HCT116 (cell line): Measurements from ENCODE around the gene ZWILCH. TPM values are rescaled to one million over a fixed set of nuclear protein-coding genes. Genes with fewer than 3 reads are reported as not detected.

Experiments
- ATAC-seq: fragments of 200-7000 bp; cut with Tn5 transposase; 2 replicates; pipeline ENCODE4 v1.9.1; 2020; ENCODE audit warnings: mild to moderate bottlenecking, moderate library complexity
- BruUV-seq: library from RNA; stranded (reverse); fragments of 400-500 nt; replicated peaks from 2 replicates; lab custom pipeline; 2021; lab: Mats Ljungman, UMichigan
- CTCF ChIA-PET: fragments of 300-600 bp; sonication (Branson Sonifier 250); formaldehyde crosslinking; loops from one replicate; lab custom pipeline; 2021; ENCODE audit warnings: antibody characterized with exemption; lab: Charles Lee
- POLR2A ChIA-PET: fragments of 300-600, 350-600 bp; sonication (Branson Sonifier 250); formaldehyde crosslinking; loops from one replicate; lab custom pipeline; 2021; ENCODE audit warnings: antibody characterized with exemption; lab: Charles Lee
- RAD21 ChIA-PET, 2 experiments: fragments of 300-600 bp; sonication (Branson Sonifier 250); formaldehyde crosslinking; loops; one replicate each; lab custom pipeline; 2023; ENCODE audit warnings: low total read pairs in 2 of 2; ENCODE audit not compliant: uncharacterized antibody in 2 of 2, unreplicated experiment in 2 of 2, low non-redundant PET in 1 of 2; lab: Charles Lee
- DNase-seq: peaks from one replicate; pipeline ENCODE4 v3.0.0-alpha.2; 2010; ENCODE audit warnings: low read depth, low spot score
- H2AFZ ChIP-seq: fragments of 200-600 bp; shearing (Covaris generic), sonication (generic); 2 replicates; pipeline ENCODE4 v1.6.1; 2017; ENCODE audit warnings: low read depth, mixed run types, mixed read lengths, antibody characterized with exemption, low read length; ENCODE audit not compliant: poor library complexity, severe bottlenecking
- H3K27ac ChIP-seq: 2 replicates; pipeline ENCODE4 v1.5.1; 2012; ENCODE audit warnings: low read depth, low read length
- H3K27me3 ChIP-seq: fragments of 200-600 bp; sonication (generic); 2 replicates; pipeline ENCODE4 v1.6.1; 2016; ENCODE audit warnings: mixed run types, low read length, mixed read lengths; ENCODE audit not compliant: insufficient read depth
- H3K36me3 ChIP-seq, 2 experiments: fragments of 200-500 bp in 1 of 2; fragments of 200-600 bp in 1 of 2; sonication (Bioruptor generic) in 1 of 2; sonication (generic) in 1 of 2; 2 replicates each; pipeline versions ENCODE4 v1.5.1 to v1.6.1; 2014 to 2016; ENCODE audit warnings: low read length in 2 of 2, inconsistent platforms in 1 of 2, mixed read lengths in 1 of 2, mixed run types in 1 of 2; ENCODE audit not compliant: insufficient read depth in 2 of 2, control insufficient read depth in 1 of 2
- H3K4me1 ChIP-seq, 2 experiments: fragments of 200-600 bp in 1 of 2; sonication (generic) in 1 of 2; 2 replicates each; pipeline versions ENCODE4 v1.5.1 to v1.6.1; 2012 to 2017; ENCODE audit warnings: low read length in 2 of 2, inconsistent platforms in 1 of 2, mild to moderate bottlenecking in 1 of 2, mixed read lengths in 1 of 2, mixed run types in 1 of 2, moderate library complexity in 1 of 2; ENCODE audit not compliant: insufficient read depth in 2 of 2, control insufficient read depth in 1 of 2
- H3K4me2 ChIP-seq: fragments of 200-600 bp; sonication (generic); 2 replicates; pipeline ENCODE4 v1.6.1; 2017; ENCODE audit warnings: mixed run types, low read length, mixed read lengths
- H3K4me3 ChIP-seq, 2 experiments: fragments of 200-600 bp in 1 of 2; sonication (generic) in 1 of 2; replicated peaks in 1 of 2; 2 replicates each; pipeline ENCODE4 v1.5.1; 2011 to 2016; ENCODE audit warnings: low read length in 2 of 2, control low read depth in 1 of 2, low read depth in 1 of 2, mild to moderate bottlenecking in 1 of 2, mixed read lengths in 1 of 2, mixed run types in 1 of 2
- H3K79me2 ChIP-seq: fragments of 200-600 bp; sonication (generic); 2 replicates; pipeline ENCODE4 v1.6.1; 2017; ENCODE audit warnings: mild to moderate bottlenecking, mixed run types, low read length, moderate library complexity, mixed read lengths; ENCODE audit not compliant: insufficient read depth
- H3K9ac ChIP-seq: fragments of 200-600 bp; sonication (generic); 2 replicates; pipeline ENCODE4 v1.6.1; 2016; ENCODE audit warnings: low read length, mixed read lengths
- H3K9me2 ChIP-seq: fragments of 200-600 bp; sonication (generic), shearing (Covaris generic); 2 replicates; pipeline ENCODE4 v1.6.1; 2017; ENCODE audit warnings: mixed run types, mild to moderate bottlenecking, moderate library complexity; ENCODE audit not compliant: insufficient read depth
- H3K9me3 ChIP-seq, 2 experiments: fragments of 200-500 bp in 1 of 2; fragments of 200-600 bp in 1 of 2; sonication (Bioruptor generic) in 1 of 2; sonication (generic) in 1 of 2; 2 replicates each; pipeline ENCODE4 v1.6.1; 2014 to 2017; ENCODE audit warnings: low read length in 2 of 2, mixed read lengths in 2 of 2, inconsistent platforms in 1 of 2, low read depth in 1 of 2, mild to moderate bottlenecking in 1 of 2, mixed run types in 1 of 2, moderate library complexity in 1 of 2; ENCODE audit not compliant: control insufficient read depth in 1 of 2, insufficient read depth in 1 of 2
- H4K20me1 ChIP-seq: fragments of 200-600 bp; sonication (generic), shearing (Covaris generic); 2 replicates; pipeline ENCODE4 v1.6.1; 2017; ENCODE audit warnings: mixed run types, mild to moderate bottlenecking, moderate library complexity; ENCODE audit not compliant: insufficient read depth
- CEBPB ChIP-seq: IDR thresholded peaks from 2 replicates; pipeline ENCODE4 v1.6.1; 2012; ENCODE audit warnings: low read depth
- EGR1 ChIP-seq: IDR thresholded peaks from 2 replicates; pipeline ENCODE4 v1.6.1; 2012; ENCODE audit warnings: low read depth
- ELF1 ChIP-seq: IDR thresholded peaks from 2 replicates; pipeline ENCODE4 v1.6.1; 2012; ENCODE audit warnings: low read depth, borderline replicate concordance
- EZH2 ChIP-seq: fragments of 200-600 bp; sonication (generic); IDR thresholded peaks from 2 replicates; pipeline ENCODE4 v1.6.1; 2017; ENCODE audit warnings: antibody characterized with exemption, mixed run types
- POLR2A ChIP-seq: IDR thresholded peaks from 2 replicates; pipeline ENCODE4 v1.7.0; 2011; ENCODE audit warnings: borderline replicate concordance; ENCODE audit not compliant: insufficient read depth, insufficient read length; ENCODE audit errors: extremely low read depth
- RAD21 ChIP-seq: IDR thresholded peaks from 2 replicates; pipeline ENCODE4 v1.6.1; 2012; ENCODE audit warnings: low read depth, mild to moderate bottlenecking
- SP1 ChIP-seq: IDR thresholded peaks from 2 replicates; pipeline ENCODE4 v1.6.1; 2012; ENCODE audit warnings: low read depth
- SRF ChIP-seq: IDR thresholded peaks from 2 replicates; pipeline ENCODE4 v1.6.1; 2012; ENCODE audit warnings: low read depth
- YY1 ChIP-seq: IDR thresholded peaks from 2 replicates; pipeline ENCODE4 v1.6.1; 2011; ENCODE audit warnings: low read length, low read depth, moderate library complexity, mild to moderate bottlenecking; ENCODE audit not compliant: insufficient replicate concordance; ENCODE audit errors: extremely low read depth
- ZFX ChIP-seq: fragments of 450-650 bp; IDR thresholded peaks from 2 replicates; pipeline ENCODE4 v1.6.1; 2017
- ZNF274 ChIP-seq: fragments of 200-500 bp; sonication (Bioruptor generic); IDR thresholded peaks from 2 replicates; pipeline ENCODE4 v1.6.1; 2014; ENCODE audit warnings: mild to moderate bottlenecking, low read depth, low read length, inconsistent platforms
- intact Hi-C: fragments of 100-400 bp; cut with micrococcal nuclease; formaldehyde crosslinking; loops from 2 replicates; pipeline ENCODE4 v1.10.0; 2022
- total RNA-seq: library from RNA; stranded (reverse); gene quantifications from one replicate; pipeline ENCODE4 v1.2.1, GENCODE V29; 2021; ENCODE audit not compliant: unreplicated experiment
- TF ChIP-seq, protein P1 (sequence below): IDR thresholded peaks from 2 replicates; pipeline ENCODE4 v1.6.1; 2012
- TF ChIP-seq, protein P2 (sequence below): IDR thresholded peaks from 2 replicates; pipeline ENCODE4 v1.6.1; 2012; ENCODE audit warnings: low read depth
- TF ChIP-seq, protein P3 (sequence below): IDR thresholded peaks from 2 replicates; pipeline ENCODE4 v1.6.1; 2011; ENCODE audit warnings: mild to moderate bottlenecking, low read length, moderate library complexity; ENCODE audit not compliant: insufficient replicate concordance; ENCODE audit errors: extremely low read depth

Gene ZWILCH
- total RNA-seq, 1 experiment from 2014 or later: 25.8 TPM

DNA sequence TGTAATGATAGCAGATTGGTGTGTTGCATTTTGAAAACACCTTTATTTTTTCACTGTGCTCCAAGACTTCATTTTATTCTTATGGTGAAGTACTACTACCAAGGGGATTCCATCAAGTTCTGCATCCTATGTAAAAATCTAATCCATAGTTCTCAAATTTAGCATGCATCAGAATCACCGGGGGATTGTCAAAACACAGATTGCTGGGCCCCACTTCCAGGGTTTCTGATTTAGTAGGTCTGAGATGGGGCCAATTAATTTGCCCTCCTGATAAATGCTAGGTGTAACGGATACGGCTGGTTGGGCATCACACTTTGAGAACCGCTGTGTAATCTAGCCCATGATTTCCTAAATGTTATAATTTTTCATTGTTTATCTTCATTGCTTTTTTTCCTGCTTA lies 692 bp downstream of the ZWILCH start:
- no peaks in the 10 kb centered on the region for H3K9me3 ChIP-seq
- H3K27me3 ChIP-seq: no peaks in the 10 kb centered on the region
- CTCF ChIA-PET: no interaction called here
- peak overlapping the region; percentile 86 for H3K27ac ChIP-seq
- DNase-seq: no peak
- H3K9me2 ChIP-seq: no peaks in the 10 kb centered on the region
- peak overlapping the region; percentile 90 to 98 for H3K4me3 ChIP-seq
- ATAC-seq: no peak
- peaks cover 35 to 37% of the 10 kb centered on the region in 2 experiments for H3K36me3 ChIP-seq
- peaks cover 4 to 27% of the 10 kb centered on the region in 2 experiments; a peak in 3 of 4 replicates for H3K4me1 ChIP-seq
- intact Hi-C loops: no loop called here
- RAD21 ChIA-PET: no interaction called here
- POLR2A ChIA-PET: interaction anchor here (1.0 kb wide), 1 partner anchor 9 kb away, joined by 3 read pairs; no protein-coding TSS in a partner anchor
- peaks cover 78% of the 10 kb centered on the region for H3K79me2 ChIP-seq
- H2AFZ ChIP-seq: peak overlapping the region; percentile 93
- TF ChIP-seq POLR2A: no peak
- no peak for TF ChIP-seq ZFX
- TF ChIP-seq CEBPB: no peak
- TF ChIP-seq ELF1: no peak
- TF ChIP-seq, protein P1, sequence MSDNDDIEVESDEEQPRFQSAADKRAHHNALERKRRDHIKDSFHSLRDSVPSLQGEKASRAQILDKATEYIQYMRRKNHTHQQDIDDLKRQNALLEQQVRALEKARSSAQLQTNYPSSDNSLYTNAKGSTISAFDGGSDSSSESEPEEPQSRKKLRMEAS: no peak
- no peak for TF ChIP-seq EZH2
- no peak for TF ChIP-seq SRF
- TF ChIP-seq RAD21: no peak
- no peak for TF ChIP-seq EGR1
- TF ChIP-seq, protein P2, sequence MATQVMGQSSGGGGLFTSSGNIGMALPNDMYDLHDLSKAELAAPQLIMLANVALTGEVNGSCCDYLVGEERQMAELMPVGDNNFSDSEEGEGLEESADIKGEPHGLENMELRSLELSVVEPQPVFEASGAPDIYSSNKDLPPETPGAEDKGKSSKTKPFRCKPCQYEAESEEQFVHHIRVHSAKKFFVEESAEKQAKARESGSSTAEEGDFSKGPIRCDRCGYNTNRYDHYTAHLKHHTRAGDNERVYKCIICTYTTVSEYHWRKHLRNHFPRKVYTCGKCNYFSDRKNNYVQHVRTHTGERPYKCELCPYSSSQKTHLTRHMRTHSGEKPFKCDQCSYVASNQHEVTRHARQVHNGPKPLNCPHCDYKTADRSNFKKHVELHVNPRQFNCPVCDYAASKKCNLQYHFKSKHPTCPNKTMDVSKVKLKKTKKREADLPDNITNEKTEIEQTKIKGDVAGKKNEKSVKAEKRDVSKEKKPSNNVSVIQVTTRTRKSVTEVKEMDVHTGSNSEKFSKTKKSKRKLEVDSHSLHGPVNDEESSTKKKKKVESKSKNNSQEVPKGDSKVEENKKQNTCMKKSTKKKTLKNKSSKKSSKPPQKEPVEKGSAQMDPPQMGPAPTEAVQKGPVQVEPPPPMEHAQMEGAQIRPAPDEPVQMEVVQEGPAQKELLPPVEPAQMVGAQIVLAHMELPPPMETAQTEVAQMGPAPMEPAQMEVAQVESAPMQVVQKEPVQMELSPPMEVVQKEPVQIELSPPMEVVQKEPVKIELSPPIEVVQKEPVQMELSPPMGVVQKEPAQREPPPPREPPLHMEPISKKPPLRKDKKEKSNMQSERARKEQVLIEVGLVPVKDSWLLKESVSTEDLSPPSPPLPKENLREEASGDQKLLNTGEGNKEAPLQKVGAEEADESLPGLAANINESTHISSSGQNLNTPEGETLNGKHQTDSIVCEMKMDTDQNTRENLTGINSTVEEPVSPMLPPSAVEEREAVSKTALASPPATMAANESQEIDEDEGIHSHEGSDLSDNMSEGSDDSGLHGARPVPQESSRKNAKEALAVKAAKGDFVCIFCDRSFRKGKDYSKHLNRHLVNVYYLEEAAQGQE: no peak
- TF ChIP-seq SP1: no peak
- TF ChIP-seq, protein P3, sequence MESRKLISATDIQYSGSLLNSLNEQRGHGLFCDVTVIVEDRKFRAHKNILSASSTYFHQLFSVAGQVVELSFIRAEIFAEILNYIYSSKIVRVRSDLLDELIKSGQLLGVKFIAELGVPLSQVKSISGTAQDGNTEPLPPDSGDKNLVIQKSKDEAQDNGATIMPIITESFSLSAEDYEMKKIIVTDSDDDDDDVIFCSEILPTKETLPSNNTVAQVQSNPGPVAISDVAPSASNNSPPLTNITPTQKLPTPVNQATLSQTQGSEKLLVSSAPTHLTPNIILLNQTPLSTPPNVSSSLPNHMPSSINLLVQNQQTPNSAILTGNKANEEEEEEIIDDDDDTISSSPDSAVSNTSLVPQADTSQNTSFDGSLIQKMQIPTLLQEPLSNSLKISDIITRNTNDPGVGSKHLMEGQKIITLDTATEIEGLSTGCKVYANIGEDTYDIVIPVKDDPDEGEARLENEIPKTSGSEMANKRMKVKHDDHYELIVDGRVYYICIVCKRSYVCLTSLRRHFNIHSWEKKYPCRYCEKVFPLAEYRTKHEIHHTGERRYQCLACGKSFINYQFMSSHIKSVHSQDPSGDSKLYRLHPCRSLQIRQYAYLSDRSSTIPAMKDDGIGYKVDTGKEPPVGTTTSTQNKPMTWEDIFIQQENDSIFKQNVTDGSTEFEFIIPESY: no peak
- TF ChIP-seq ZNF274: no peak
- no peak for TF ChIP-seq YY1
- peaks cover 23% of the 10 kb centered on the region; the same call in 1 of the 2 replicates for H4K20me1 ChIP-seq
- H3K4me2 ChIP-seq: peak overlapping the region; percentile 86
- peak overlapping the region; percentile 99 for H3K9ac ChIP-seq
- no TSS peak for BruUV-seq
